ENCODE results near the gene PPFIA1.

- TF ChIP-seq, protein P1, sequence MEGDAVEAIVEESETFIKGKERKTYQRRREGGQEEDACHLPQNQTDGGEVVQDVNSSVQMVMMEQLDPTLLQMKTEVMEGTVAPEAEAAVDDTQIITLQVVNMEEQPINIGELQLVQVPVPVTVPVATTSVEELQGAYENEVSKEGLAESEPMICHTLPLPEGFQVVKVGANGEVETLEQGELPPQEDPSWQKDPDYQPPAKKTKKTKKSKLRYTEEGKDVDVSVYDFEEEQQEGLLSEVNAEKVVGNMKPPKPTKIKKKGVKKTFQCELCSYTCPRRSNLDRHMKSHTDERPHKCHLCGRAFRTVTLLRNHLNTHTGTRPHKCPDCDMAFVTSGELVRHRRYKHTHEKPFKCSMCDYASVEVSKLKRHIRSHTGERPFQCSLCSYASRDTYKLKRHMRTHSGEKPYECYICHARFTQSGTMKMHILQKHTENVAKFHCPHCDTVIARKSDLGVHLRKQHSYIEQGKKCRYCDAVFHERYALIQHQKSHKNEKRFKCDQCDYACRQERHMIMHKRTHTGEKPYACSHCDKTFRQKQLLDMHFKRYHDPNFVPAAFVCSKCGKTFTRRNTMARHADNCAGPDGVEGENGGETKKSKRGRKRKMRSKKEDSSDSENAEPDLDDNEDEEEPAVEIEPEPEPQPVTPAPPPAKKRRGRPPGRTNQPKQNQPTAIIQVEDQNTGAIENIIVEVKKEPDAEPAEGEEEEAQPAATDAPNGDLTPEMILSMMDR (conservative IDR thresholded peaks at IDR 0.05), result no peak
- no peak for TF ChIP-seq ZFX (IDR thresholded peaks at IDR 0.05)
These were observed 29.1 kb downstream of the PPFIA1 start for GRCh38 chr11:70299636-70300035.

All from C4-2B (cell line).